ENCODE data around the gene SECTM1.

GRCh38 chr17:82345151-82345976 lies 11.8 kb upstream of the SECTM1 start:
- TF ChIP-seq CTCF (IDR thresholded peaks at IDR 0.05): no peak
- no peak for TF ChIP-seq POLR2A (IDR thresholded peaks at IDR 0.05)

All from right lobe of liver (tissue), 4 donors.